GM18907 (cell line): ENCODE measurements around the gene RBMS3.
"Not testable (repeated sequence)": the region's sequence is repeated elsewhere in the genome, so short reads cannot be mapped to it uniquely, and the experiment has no call there.

ENCODE experiments used
- ATAC-seq: cut with Tn5 transposase; IDR thresholded peaks from one replicate; pipeline ENCODE4 v1.9.1; 2021; ENCODE audit warnings: mild to moderate bottlenecking, moderate library complexity; ENCODE audit not compliant: unreplicated experiment

RBMS3 gene

GRCh38 chr3:29280404-29281093, at the start of gene RBMS3:
Gene RBMS3 (plus strand): TSS chr3:29281071.
- ATAC-seq, result peak; percentile 42

GRCh38 chr3:29233126-29233525, 47.7 kb upstream of the RBMS3 start:
- ATAC-seq, result not testable (repeated sequence)

- ATAC-seq, result no peak
These were observed 44.6 kb upstream of the RBMS3 start for GRCh38 chr3:29236146-29236840.

- ATAC-seq, result no peak
These were observed 41.5 kb upstream of the RBMS3 start for GRCh38 chr3:29239376-29239775.

- no peak for ATAC-seq
These were observed 40.6 kb upstream of the RBMS3 start for GRCh38 chr3:29240248-29240647.

GRCh38 chr3:29240887-29241286, 40.0 kb upstream of the RBMS3 start:
- ATAC-seq, result no peak

GRCh38 chr3:29241855-29242254, 39.0 kb upstream of the RBMS3 start:
- ATAC-seq, result no peak

- no peak for ATAC-seq
These were observed 38.6 kb upstream of the RBMS3 start for GRCh38 chr3:29242296-29242695.

GRCh38 chr3:29245441-29245840, 35.4 kb upstream of the RBMS3 start:
- no peak for ATAC-seq

GRCh38 chr3:29247088-29247745, 33.7 kb upstream of the RBMS3 start:
- no peak for ATAC-seq

GRCh38 chr3:29249829-29250345, 31.0 kb upstream of the RBMS3 start:
- no peak for ATAC-seq

- no peak for ATAC-seq
These were observed 24.8 kb upstream of the RBMS3 start for GRCh38 chr3:29255854-29256696.

GRCh38 chr3:29258161-29258560, 22.7 kb upstream of the RBMS3 start:
- ATAC-seq, result no peak

GRCh38 chr3:29261119-29261518, 19.8 kb upstream of the RBMS3 start:
- no peak for ATAC-seq

GRCh38 chr3:29263476-29263875, 17.4 kb upstream of the RBMS3 start:
- no peak for ATAC-seq

GRCh38 chr3:29265509-29266072, 15.3 kb upstream of the RBMS3 start:
- no peak for ATAC-seq

- ATAC-seq, result no peak
These were observed 13.6 kb upstream of the RBMS3 start for GRCh38 chr3:29267226-29267625.

- no peak for ATAC-seq
These were observed 12.2 kb upstream of the RBMS3 start for GRCh38 chr3:29268651-29269050.

GRCh38 chr3:29270752-29271151, 10.1 kb upstream of the RBMS3 start:
- ATAC-seq, result no peak

GRCh38 chr3:29271475-29271874, 9.4 kb upstream of the RBMS3 start:
- ATAC-seq, result no peak

- ATAC-seq, result no peak
These were observed 6.2 kb upstream of the RBMS3 start for GRCh38 chr3:29274667-29275066.
